MM.1S (cell line): ENCODE measurements around the gene CRADD.

Experiments used
- DNase-seq: peaks from one replicate; pipeline ENCODE4 v3.0.0-alpha.2; 2015
- H2AFZ ChIP-seq: fragments of 300-600 bp; sonication (generic); 2 replicates; pipeline ENCODE4 v1.6.0; 2016; ENCODE audit warnings: antibody characterized with exemption, low read length
- H3F3A ChIP-seq: fragments of 300-600 bp; sonication (generic); 2 replicates; pipeline ENCODE4 v1.6.1; 2016; ENCODE audit warnings: mild to moderate bottlenecking, antibody characterized with exemption, low read length, moderate library complexity, mixed read lengths; ENCODE audit not compliant: insufficient read depth
- H3K27ac ChIP-seq: fragments of 300-600 bp; sonication (generic); 2 replicates; pipeline ENCODE4 v1.5.1; 2016; ENCODE audit warnings: mild to moderate bottlenecking, low read length
- H3K27me3 ChIP-seq: fragments of 300-600 bp; sonication (generic); replicated peaks from 2 replicates; pipeline ENCODE4 v1.6.0; 2016; ENCODE audit warnings: low read length; ENCODE audit not compliant: insufficient read depth
- H3K36me3 ChIP-seq: fragments of 300-600 bp; sonication (generic); replicated peaks from 2 replicates; pipeline ENCODE4 v1.6.1; 2016; ENCODE audit warnings: mild to moderate bottlenecking, low read length, mixed read lengths; ENCODE audit not compliant: insufficient read depth
- H3K4me1 ChIP-seq: fragments of 300-600 bp; sonication (generic); 2 replicates; pipeline ENCODE4 v1.6.1; 2016; ENCODE audit warnings: low read length, mixed read lengths
- H3K4me2 ChIP-seq: fragments of 300-600 bp; sonication (generic); 2 replicates; pipeline ENCODE4 v1.6.0; 2016; ENCODE audit warnings: low read depth, low read length
- H3K4me3 ChIP-seq: fragments of 300-600 bp; sonication (generic); 2 replicates; pipeline ENCODE4 v1.5.1; 2016; ENCODE audit warnings: low read length, mixed read lengths
- H3K79me2 ChIP-seq: fragments of 300-600 bp; sonication (generic); 2 replicates; pipeline ENCODE4 v1.6.1; 2016; ENCODE audit warnings: mixed run types, low read length, mixed read lengths
- H3K9ac ChIP-seq: fragments of 300-600 bp; sonication (generic); 2 replicates; pipeline ENCODE4 v1.6.1; 2016; ENCODE audit warnings: low read length, mixed read lengths
- H3K9me2 ChIP-seq: fragments of 300-600 bp; sonication (generic); replicated peaks from 2 replicates; pipeline ENCODE4 v1.6.1; 2016; ENCODE audit warnings: mild to moderate bottlenecking, low read length, mixed read lengths; ENCODE audit not compliant: insufficient read depth
- H3K9me3 ChIP-seq: fragments of 300-600 bp; sonication (generic); replicated peaks from 2 replicates; pipeline ENCODE4 v1.6.1; 2016; ENCODE audit warnings: mild to moderate bottlenecking, low read length, mixed read lengths; ENCODE audit not compliant: insufficient read depth
- H4K20me1 ChIP-seq: fragments of 300-600 bp; sonication (generic); 2 replicates; pipeline ENCODE4 v1.6.1; 2016; ENCODE audit warnings: mild to moderate bottlenecking, low read length, moderate library complexity, mixed read lengths; ENCODE audit not compliant: insufficient read depth
- CTCF ChIP-seq: fragments of 300-600 bp; sonication (generic); IDR thresholded peaks from 2 replicates; pipeline ENCODE4 v1.5.1; 2016; ENCODE audit warnings: antibody characterized with exemption, low read length, mixed read lengths
- EZH2 ChIP-seq: fragments of 300-600 bp; sonication (generic); optimal IDR thresholded peaks from 2 replicates; pipeline ENCODE3; 2017; ENCODE audit warnings: low read depth, mild to moderate bottlenecking, antibody characterized with exemption, low read length, mixed read lengths
- EZH2phosphoT487 ChIP-seq: fragments of 300-600 bp; sonication (generic); IDR thresholded peaks from 2 replicates; pipeline ENCODE4 v1.6.1; 2018; ENCODE audit warnings: antibody characterized with exemption, low read length

The CRADD gene

GRCh38 chr12:93850481-93851256, 173.5 kb downstream of the CRADD start:
- Histone ChIP-seq H3K9me3 (no peaks in the 10 kb centered on the region), H3K27ac (no peak overlapping the region), H3K9ac (no peak overlapping the region), H3K79me2 (no peaks in the 10 kb centered on the region), H2AFZ (no peak overlapping the region), H3K4me2 (no peak overlapping the region), H3K4me3 (no peak overlapping the region), H3K9me2 (no peaks in the 10 kb centered on the region), H3K27me3 (no peaks in the 10 kb centered on the region), H3F3A (no peaks in the 10 kb centered on the region), H3K4me1 (no peaks in the 10 kb centered on the region), H4K20me1 (no peaks in the 10 kb centered on the region), H3K36me3 (no peaks in the 10 kb centered on the region)
- no peak for TF ChIP-seq EZH2
- no peak for TF ChIP-seq EZH2phosphoT487
- TF ChIP-seq CTCF: no peak
- no peak for DNase-seq

GRCh38 chr12:93851257-93851671, 174.1 kb downstream of the CRADD start:
- H3K9me3 ChIP-seq: no peaks in the 10 kb centered on the region
- no peak overlapping the region for H3K9ac ChIP-seq
- no peak overlapping the region for H3K4me2 ChIP-seq
- no peaks in the 10 kb centered on the region for H3K4me1 ChIP-seq
- DNase-seq: no peak
- no peak overlapping the region for H3K27ac ChIP-seq
- no peaks in the 10 kb centered on the region for H3F3A ChIP-seq
- no peaks in the 10 kb centered on the region for H3K27me3 ChIP-seq
- no peak overlapping the region for H3K4me3 ChIP-seq
- no peaks in the 10 kb centered on the region for H3K9me2 ChIP-seq
- H2AFZ ChIP-seq: no peak overlapping the region
- TF ChIP-seq EZH2phosphoT487 (no peak), CTCF (no peak), EZH2 (no peak)
- H3K79me2 ChIP-seq: no peaks in the 10 kb centered on the region
- no peaks in the 10 kb centered on the region for H4K20me1 ChIP-seq
- H3K36me3 ChIP-seq: no peaks in the 10 kb centered on the region

- H3K4me3 ChIP-seq: no peak overlapping the region
- H3K36me3 ChIP-seq: no peaks in the 10 kb centered on the region
- no peak overlapping the region for H3K27ac ChIP-seq
- no peaks in the 10 kb centered on the region for H3K9me2 ChIP-seq
- no peaks in the 10 kb centered on the region for H3K79me2 ChIP-seq
- H3K27me3 ChIP-seq: no peaks in the 10 kb centered on the region
- H3K9ac ChIP-seq: no peak overlapping the region
- DNase-seq: no peak
- no peak overlapping the region for H2AFZ ChIP-seq
- H3K4me1 ChIP-seq: no peaks in the 10 kb centered on the region
- H3K4me2 ChIP-seq: no peak overlapping the region
- no peaks in the 10 kb centered on the region for H3F3A ChIP-seq
- TF ChIP-seq EZH2 (no peak), CTCF (no peak), EZH2phosphoT487 (no peak)
- H3K9me3 ChIP-seq: no peaks in the 10 kb centered on the region
- no peaks in the 10 kb centered on the region for H4K20me1 ChIP-seq
Measured at GRCh38 chr12:93852173-93852591, 175.0 kb downstream of the CRADD start.
